H1 (cell line): Measurements from ENCODE around the gene ZBTB44. TPM values are rescaled to one million over a fixed set of nuclear protein-coding genes. Genes with fewer than 3 reads are reported as not detected.

Experiments
- CTCF ChIA-PET: fragments of 300-600 bp; sonication (Branson Sonifier 250); formaldehyde crosslinking; loops from one replicate; lab custom pipeline; 2021; ENCODE audit not compliant: partially characterized antibody; lab: Charles Lee
- POLR2A ChIA-PET: fragments of 300-600 bp; sonication (Branson Sonifier 250); formaldehyde crosslinking; loops from one replicate; lab custom pipeline; 2021; ENCODE audit warnings: inconsistent platforms; ENCODE audit not compliant: partially characterized antibody; lab: Charles Lee
- DNase-seq, 2 experiments: peaks; one replicate each; pipeline versions ENCODE4 v3.0.0 to v3.0.0-alpha.2; 2010 to 2022; ENCODE audit warnings: low spot score in 2 of 2, low read depth in 1 of 2, mixed read lengths in 1 of 2
- FAIRE-seq: peaks from 2 replicates; lab custom pipeline; 2011; peaks lifted over from hg19 to GRCh38; lab: Jason Lieb, UNC
- H2AFZ ChIP-seq: 2 replicates; pipeline ENCODE4 v1.8.1; 2012; ENCODE audit warnings: low read length, inconsistent platforms
- H2AK5ac ChIP-seq: 2 replicates; pipeline ENCODE4 v1.6.1; 2013; ENCODE audit warnings: low read depth, low read length
- H2BK120ac ChIP-seq: replicated peaks from 2 replicates; pipeline ENCODE3; 2013; ENCODE audit warnings: low read depth, low read length, inconsistent platforms
- H2BK12ac ChIP-seq: 2 replicates; pipeline ENCODE4 v1.6.1; 2013; ENCODE audit warnings: low read depth, low read length
- H2BK15ac ChIP-seq: 2 replicates; pipeline ENCODE4 v1.6.1; 2013; ENCODE audit warnings: low read length
- H2BK20ac ChIP-seq: 2 replicates; pipeline ENCODE4 v1.6.1; 2013; ENCODE audit warnings: low read length
- H2BK5ac ChIP-seq: 2 replicates; pipeline ENCODE4 v1.6.1; 2013; ENCODE audit warnings: low read depth, low read length
- H3K14ac ChIP-seq: 2 replicates; pipeline ENCODE4 v1.6.1; 2013; ENCODE audit warnings: inconsistent platforms; ENCODE audit not compliant: insufficient read length
- H3K18ac ChIP-seq: 2 replicates; pipeline ENCODE4 v1.6.1; 2013; ENCODE audit warnings: low read length; ENCODE audit errors: extremely low read depth
- H3K23ac ChIP-seq: 2 replicates; pipeline ENCODE4 v1.6.1; 2013; ENCODE audit warnings: inconsistent platforms; ENCODE audit not compliant: insufficient read length
- H3K23me2 ChIP-seq: 2 replicates; pipeline ENCODE4 v1.6.1; 2013; ENCODE audit warnings: low read depth, low read length
- H3K27ac ChIP-seq: 2 replicates; pipeline ENCODE4 v1.6.1; 2011; ENCODE audit warnings: low read depth, low read length, inconsistent platforms
- H3K27me3 ChIP-seq, 4 experiments: replicated peaks in 1 of 4; 1 replicate in 1 of 4; 2 replicates in 3 of 4; pipeline versions ENCODE4 v1.6.1 to v1.8.1; 2011 to 2013; ENCODE audit warnings: low read length in 3 of 4, mild to moderate bottlenecking in 3 of 4, inconsistent platforms in 2 of 4, mixed read lengths in 2 of 4, moderate library complexity in 1 of 4; ENCODE audit not compliant: control insufficient read depth in 3 of 4, insufficient read depth in 3 of 4; ENCODE audit errors: extremely low read depth in 1 of 4
- H3K36me3 ChIP-seq, 4 experiments: 2 replicates each; pipeline versions ENCODE4 v1.6.1 to v1.8.1; 2011 to 2013; ENCODE audit warnings: mild to moderate bottlenecking in 4 of 4, low read length in 3 of 4, moderate library complexity in 2 of 4, control low read depth in 1 of 4, inconsistent platforms in 1 of 4; ENCODE audit not compliant: insufficient read depth in 4 of 4, control insufficient read depth in 2 of 4
- H3K4ac ChIP-seq: replicated peaks from 2 replicates; pipeline ENCODE3; 2013; ENCODE audit warnings: low read length, low read depth, mixed read lengths, inconsistent platforms; ENCODE audit not compliant: insufficient read length
- H3K4me1 ChIP-seq, 4 experiments: replicated peaks in 1 of 4; 1 replicate in 1 of 4; 2 replicates in 3 of 4; pipeline versions ENCODE4 v1.6.1 to v1.8.1; 2011 to 2013; ENCODE audit warnings: low read length in 3 of 4, inconsistent platforms in 2 of 4, mixed read lengths in 1 of 4; ENCODE audit not compliant: insufficient read depth in 4 of 4, control insufficient read depth in 3 of 4
- H3K4me2 ChIP-seq, 2 experiments: 2 replicates each; pipeline versions ENCODE4 v1.6.1 to v1.8.1; 2011 to 2013; ENCODE audit warnings: low read depth in 2 of 2, low read length in 2 of 2, control low read depth in 1 of 2, inconsistent platforms in 1 of 2, mild to moderate bottlenecking in 1 of 2; ENCODE audit not compliant: insufficient read depth in 1 of 2
- H3K4me3 ChIP-seq, 4 experiments: fragments of 200-600, 300-600 bp in 1 of 4; sonication (generic), shearing (Covaris generic), sonication (Bioruptor Twin) in 1 of 4; 2 replicates each; pipeline versions ENCODE4 v1.5.1 to v1.8.1; 2011 to 2016; ENCODE audit warnings: low read length in 4 of 4, low read depth in 3 of 4, control low read depth in 2 of 4, inconsistent platforms in 2 of 4, mild to moderate bottlenecking in 2 of 4, mixed read lengths in 1 of 4, moderate library complexity in 1 of 4; ENCODE audit not compliant: insufficient read depth in 2 of 4; ENCODE audit errors: extremely low read depth in 1 of 4
- H3K56ac ChIP-seq: replicated peaks from 2 replicates; pipeline ENCODE3; 2013; ENCODE audit warnings: low read depth, mild to moderate bottlenecking, mixed read lengths, low read length, inconsistent platforms; ENCODE audit not compliant: insufficient read length
- H3K79me1 ChIP-seq: 2 replicates; pipeline ENCODE4 v1.6.1; 2013; ENCODE audit warnings: low read depth, low read length, control low read depth
- H3K79me2 ChIP-seq, 2 experiments: 2 replicates each; pipeline versions ENCODE4 v1.6.1 to v1.8.1; 2012 to 2013; ENCODE audit warnings: low read length in 2 of 2, mild to moderate bottlenecking in 2 of 2, inconsistent platforms in 1 of 2; ENCODE audit not compliant: insufficient read depth in 2 of 2, control insufficient read depth in 1 of 2
- H3K9ac ChIP-seq, 4 experiments: replicated peaks in 1 of 4; 1 replicate in 1 of 4; 2 replicates in 3 of 4; pipeline versions ENCODE4 v1.6.1 to v1.8.1; 2011 to 2013; ENCODE audit warnings: low read depth in 3 of 4, low read length in 3 of 4, control low read depth in 2 of 4, mild to moderate bottlenecking in 2 of 4, moderate library complexity in 2 of 4, inconsistent platforms in 1 of 4; ENCODE audit errors: extremely low read depth in 1 of 4
- H3K9me3 ChIP-seq, 2 experiments: 2 replicates each; pipeline versions ENCODE4 v1.6.1 to v1.8.1; 2012 to 2013; ENCODE audit warnings: mild to moderate bottlenecking in 2 of 2, moderate library complexity in 2 of 2, control low read depth in 1 of 2, inconsistent platforms in 1 of 2, low read depth in 1 of 2, low read length in 1 of 2, mixed read lengths in 1 of 2; ENCODE audit not compliant: insufficient read depth in 2 of 2
- H4K20me1 ChIP-seq, 2 experiments: replicated peaks in 1 of 2; 2 replicates each; pipeline versions ENCODE3 to v1.8.1; 2011 to 2013; ENCODE audit warnings: inconsistent platforms in 2 of 2, low read length in 2 of 2, mild to moderate bottlenecking in 1 of 2; ENCODE audit not compliant: insufficient read depth in 2 of 2, control insufficient read depth in 1 of 2
- H4K5ac ChIP-seq: 2 replicates; pipeline ENCODE4 v1.6.1; 2013; ENCODE audit warnings: low read length, low read depth, mixed read lengths, inconsistent platforms; ENCODE audit not compliant: insufficient read length
- H4K8ac ChIP-seq: 2 replicates; pipeline ENCODE4 v1.8.0; 2013; ENCODE audit warnings: mild to moderate bottlenecking, moderate library complexity, low read length, inconsistent platforms; ENCODE audit not compliant: insufficient read depth; ENCODE audit errors: extremely low read depth
- H4K91ac ChIP-seq: replicated peaks from 2 replicates; pipeline ENCODE3; 2013; ENCODE audit warnings: low read length, mixed read lengths, inconsistent platforms; ENCODE audit not compliant: insufficient read length
- CHD1 ChIP-seq: IDR thresholded peaks from 2 replicates; pipeline ENCODE4 v1.6.1; 2012; ENCODE audit warnings: low read depth, low read length, improper control_type of control experiment
- CREB1 ChIP-seq: IDR thresholded peaks from 2 replicates; pipeline ENCODE4 v1.6.1; 2012; ENCODE audit warnings: inconsistent platforms
- EP300 ChIP-seq, 2 experiments: IDR thresholded peaks; 1 replicate in 1 of 2; 2 replicates in 1 of 2; pipeline ENCODE4 v1.6.1; 2011 to 2012; ENCODE audit warnings: low read depth in 2 of 2, low read length in 2 of 2, mild to moderate bottlenecking in 2 of 2, borderline replicate concordance in 1 of 2, inconsistent platforms in 1 of 2, moderate library complexity in 1 of 2
- GABPA ChIP-seq: IDR thresholded peaks from 2 replicates; pipeline ENCODE4 v1.6.1; 2011; ENCODE audit warnings: mild to moderate bottlenecking, low read length, moderate library complexity, borderline replicate concordance; ENCODE audit not compliant: insufficient read depth
- NANOG ChIP-seq: IDR thresholded peaks from 2 replicates; pipeline ENCODE4 v1.6.1; 2011; ENCODE audit warnings: low read length, low read depth, mild to moderate bottlenecking, inconsistent platforms; ENCODE audit not compliant: insufficient read depth, poor library complexity, severe bottlenecking
- RBBP5 ChIP-seq: IDR thresholded peaks from 2 replicates; pipeline ENCODE4 v1.7.1; 2012; ENCODE audit warnings: low read depth, mild to moderate bottlenecking, inconsistent platforms, low read length, moderate library complexity, borderline replicate concordance
- RNF2 ChIP-seq: fragments of 200-900, 300-1000 bp; sonication (generic); IDR thresholded peaks from 2 replicates; pipeline ENCODE4 v1.7.1; 2016; ENCODE audit warnings: borderline replicate concordance, low read depth, mild to moderate bottlenecking, antibody characterized with exemption, low read length; ENCODE audit not compliant: poor library complexity, severe bottlenecking; ENCODE audit errors: missing control alignments
- SP2 ChIP-seq: IDR thresholded peaks from 2 replicates; pipeline ENCODE4 v1.6.1; 2012; ENCODE audit warnings: mild to moderate bottlenecking, low read length, inconsistent platforms
- ZNF274 ChIP-seq: IDR thresholded peaks from 2 replicates; pipeline ENCODE4 v1.7.0; 2012; ENCODE audit warnings: low read length, borderline replicate concordance; ENCODE audit errors: extremely low read depth
- WGBS, 2 experiments: shearing (Covaris generic) in 1 of 2; methylation state at CpG; one replicate each; pipeline versions ENCODE4 v1.1.6 to v1.1.7; 2013 to 2015; ENCODE audit warnings: low lambda C conversion rate in 2 of 2, mixed read lengths in 2 of 2, inconsistent platforms in 1 of 2, low coverage in 1 of 2, missing lambda C conversion rate in 1 of 2; ENCODE audit not compliant: insufficient replicate concordance in 2 of 2, insufficient coverage in 1 of 2, insufficient read length in 1 of 2; ENCODE audit errors: extremely low coverage in 1 of 2, missing lambda C conversion rate in 1 of 2; 5-methylcytosine and 5-hydroxymethylcytosine counted together
- polyA plus RNA-seq, 7 experiments: library from polyadenylated mRNA; depleted of rRNA in 3 of 7; stranded (reverse) in 5 of 7; unstranded in 2 of 7; fragments of >200 nt in 5 of 7; fragments of 200-250 nt in 2 of 7; gene quantifications; 1 replicate in 5 of 7; 2 replicates in 1 of 7; 4 replicates in 1 of 7; pipeline versions ENCODE4 v1.2.1 to v1.2.3, GENCODE V29; 2011 to 2013; ENCODE audit warnings: missing spikeins in 2 of 7, mixed read lengths in 2 of 7
- total RNA-seq: library from RNA; stranded (reverse); fragmentation: NEBNext Ultra II Directional; extraction: Animal tissue kit (Norgen Biotek cat#: 25700); gene quantifications from 2 replicates; pipeline ENCODE4 v1.2.1, GENCODE V29; 2021
- TF ChIP-seq, protein P1 (sequence below): IDR thresholded peaks from 2 replicates; pipeline ENCODE4 v1.6.1; 2011; ENCODE audit warnings: low read depth, mild to moderate bottlenecking, low read length; ENCODE audit not compliant: insufficient read depth

The ZBTB44 gene
- total and polyA plus RNA-seq, 2 of the 8 experiments (the other 6 are each of a cell fraction or from before 2014, with no cell fraction given) = 37.2 to 158 TPM

DNA sequence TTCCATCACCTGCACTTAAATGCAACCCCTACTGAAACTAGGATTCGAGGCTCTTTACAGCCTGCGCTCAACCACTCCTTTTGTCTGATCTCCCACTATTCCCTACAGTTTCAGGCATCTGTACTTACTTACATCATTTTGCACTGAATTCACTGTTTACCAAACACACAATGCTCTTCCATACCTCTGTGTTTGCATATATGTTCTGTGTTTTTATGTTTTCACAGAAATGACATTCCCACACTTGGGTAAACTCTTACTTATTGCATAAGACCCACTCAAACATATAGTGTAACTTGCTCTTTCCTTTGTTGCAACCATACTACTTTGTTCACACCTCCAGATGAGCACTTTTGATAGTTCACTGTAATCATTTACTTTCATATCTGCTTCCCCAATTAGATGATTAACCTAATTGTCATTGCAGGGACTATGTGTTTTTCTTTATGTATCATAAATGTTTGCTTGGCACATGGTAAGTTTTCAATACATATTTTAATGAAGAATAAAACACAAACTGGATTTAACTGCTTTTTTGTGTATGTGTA, 54.6 kb downstream of the ZBTB44 start:
- Histone ChIP-seq H3K14ac (no peak overlapping the region), H3K18ac (no peak overlapping the region), H3K27ac (no peak overlapping the region), H3K4me1 (no peaks in the 10 kb centered on the region), H3K23me2 (no peaks in the 10 kb centered on the region), H4K5ac (no peak overlapping the region), H3K4me3 (no peak overlapping the region), H2BK5ac (no peak overlapping the region), H3K79me2 (peaks cover 3 to 84% of the 10 kb centered on the region in 2 experiments; a peak in 3 of 4 replicates), H2AK5ac (no peak overlapping the region), H2BK12ac (no peak overlapping the region), H3K56ac (no peak overlapping the region)
- CTCF ChIA-PET = no interaction called here
- POLR2A ChIA-PET = no interaction called here
- WGBS, 2 experiments = 95% methylated on average over 2 of the region's 2 CpGs; no CpG with 5 or more reads in 1 of the 2 experiments
- DNase-seq = no peak
- TF ChIP-seq, protein P1, sequence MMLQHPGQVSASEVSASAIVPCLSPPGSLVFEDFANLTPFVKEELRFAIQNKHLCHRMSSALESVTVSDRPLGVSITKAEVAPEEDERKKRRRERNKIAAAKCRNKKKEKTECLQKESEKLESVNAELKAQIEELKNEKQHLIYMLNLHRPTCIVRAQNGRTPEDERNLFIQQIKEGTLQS = no peak
- no peak for TF ChIP-seq CHD1
- no peak for TF ChIP-seq CREB1
- TF ChIP-seq RBBP5 = no peak
- no peak for TF ChIP-seq RNF2
- no peak for TF ChIP-seq NANOG
- no peak for TF ChIP-seq SP2
- no peak for TF ChIP-seq ZNF274
- no peak for TF ChIP-seq GABPA
- TF ChIP-seq EP300 (IDR thresholded peaks at IDR 0.05; ENCODE audit: borderline replicate concordance in 1 of 2, low read depth in 2 of 2, low read length in 2 of 2) = no peak
- TF ChIP-seq, all 59 proteins: peak for 0
- H2BK20ac ChIP-seq = no peak overlapping the region
- H2BK15ac ChIP-seq = no peak overlapping the region
- H2AFZ ChIP-seq = no peak overlapping the region
- H3K4ac ChIP-seq = no peak overlapping the region
- peaks cover 0 to 4% of the 10 kb centered on the region in 2 experiments for H4K20me1 ChIP-seq
- H2BK120ac ChIP-seq = no peak overlapping the region
- no peak overlapping the region for H4K8ac ChIP-seq
- H3K23ac ChIP-seq = no peak overlapping the region
- H3K27me3 ChIP-seq = no peaks in the 10 kb centered on the region
- H3K79me1 ChIP-seq = no peaks in the 10 kb centered on the region
- H3K9me3 ChIP-seq = no peaks in the 10 kb centered on the region; a peak in 1 of 4 replicates
- no peak for FAIRE-seq
- H3K9ac ChIP-seq = no peak overlapping the region
- no peak overlapping the region for H3K4me2 ChIP-seq
- H4K91ac ChIP-seq = no peak overlapping the region
- peaks cover 4 to 36% (median 16%) of the 10 kb centered on the region in 4 experiments; a peak in 6 of 8 replicates for H3K36me3 ChIP-seq
